ENCODE data around the gene CASP2. TPM values are rescaled to one million over a fixed set of nuclear protein-coding genes. Genes with fewer than 3 reads are reported as not detected.
"Not testable (repeated sequence)": the region's sequence is repeated elsewhere in the genome, so short reads cannot be mapped to it uniquely, and the experiment has no call there.

CASP2 gene
- total and polyA plus RNA-seq, 3 experiments from 2014 or later = 23.0 to 107 (median 105) TPM

GRCh38 chr7:143286522-143286890 is 1.6 kb upstream of the CASP2 start:
- Mint-ChIP-seq H3K36me3 (peaks cover 0 to 27% (median 3%) of the 10 kb centered on the region in 3 donors), H3K4me1 (peaks cover 47 to 63% (median 54%) of the 10 kb centered on the region in 3 donors), H3K9me3 (no peaks in the 10 kb centered on the region), H3K4me3 (peak overlapping the region in 5 of 7 donors; percentile 20 to 99 (median 92)), H3K27ac (peak overlapping the region in 2 of 8 donors; percentile 5 to 85), H3K27me3 (no peaks in the 10 kb centered on the region)
- DNase-seq = no peak
- no peaks in the 10 kb centered on the region for H3K9me3 ChIP-seq (ENCODE audit: low read length)
- H3K27me3 ChIP-seq (ENCODE audit: insufficient read depth, low read length, poor library complexity, severe bottlenecking) = no peaks in the 10 kb centered on the region
- H3K4me1 ChIP-seq (ENCODE audit: insufficient read depth, low read length) = peaks cover 29% of the 10 kb centered on the region
- no peak overlapping the region for H3K4me3 ChIP-seq (ENCODE audit: low read length)
- H3K36me3 ChIP-seq (ENCODE audit: insufficient read depth, low read length) = no peaks in the 10 kb centered on the region
- CTCF ChIA-PET = interaction anchor here (1.5 to 3.6 kb wide), 3 partner anchors 23 to 46 kb away, joined by 4 to 24 read pairs (median 12); partner anchors contain the start of gene GSTK1
- POLR2A ChIA-PET = interaction anchor here (0.6 to 2.6 kb wide), 3 partner anchors 22 to 46 kb away, joined by 3 to 9 read pairs (median 9); partner anchors contain the start of gene GSTK1
- H3K27ac ChIP-seq (ENCODE audit: low read depth, low read length) = no peak overlapping the region

GRCh38 chr7:143287339-143287934 is 714 bp upstream of the CASP2 start:
- Mint-ChIP-seq H3K27me3 (no peaks in the 10 kb centered on the region), H3K4me1 (peaks cover 50 to 67% (median 61%) of the 10 kb centered on the region in 3 donors), H3K9me3 (no peaks in the 10 kb centered on the region), H3K36me3 (peaks cover 4 to 35% (median 8%) of the 10 kb centered on the region in 3 donors), H3K4me3 (peak overlapping the region; percentile 88 to 99 (median 95)), H3K27ac (peak overlapping the region; percentile 80 to 94 (median 90))
- Histone ChIP-seq H3K36me3 (ENCODE audit: insufficient read depth, low read length) (peaks cover 4% of the 10 kb centered on the region), H3K27me3 (ENCODE audit: insufficient read depth, low read length, poor library complexity, severe bottlenecking) (no peaks in the 10 kb centered on the region), H3K9me3 (ENCODE audit: low read length) (no peaks in the 10 kb centered on the region), H3K4me3 (ENCODE audit: low read length) (peak overlapping the region; percentile 45), H3K27ac (ENCODE audit: low read depth, low read length) (peak overlapping the region; percentile 45), H3K4me1 (ENCODE audit: insufficient read depth, low read length) (peaks cover 29% of the 10 kb centered on the region)
- ChIA-PET POLR2A (interaction anchor here (0.5 to 2.6 kb wide), 10 partner anchors 8 to 120 kb away, joined by 3 to 9 read pairs (median 6); partner anchors contain the start of gene GSTK1), CTCF (interaction anchor here (0.6 to 3.6 kb wide), 13 partner anchors 8 to 93 kb away, joined by 3 to 24 read pairs (median 4); partner anchors contain the start of gene GSTK1)
- no peak for DNase-seq

GRCh38 chr7:143288836-143289235 is 685 bp downstream of the CASP2 start:
- H3K36me3 Mint-ChIP-seq = peaks cover 6 to 48% (median 12%) of the 10 kb centered on the region in 3 donors
- H3K4me3 ChIP-seq (ENCODE audit: low read length) = peak overlapping the region; percentile 59
- H3K27me3 ChIP-seq (ENCODE audit: insufficient read depth, low read length, poor library complexity, severe bottlenecking) = no peaks in the 10 kb centered on the region
- H3K4me1 Mint-ChIP-seq = peaks cover 46 to 65% (median 55%) of the 10 kb centered on the region in 3 donors
- H3K4me1 ChIP-seq (ENCODE audit: insufficient read depth, low read length) = peaks cover 22% of the 10 kb centered on the region
- H3K27me3 Mint-ChIP-seq = no peaks in the 10 kb centered on the region
- peaks cover 17% of the 10 kb centered on the region for H3K36me3 ChIP-seq (ENCODE audit: insufficient read depth, low read length)
- POLR2A ChIA-PET = interaction anchor here (0.5 to 2.4 kb wide), 5 partner anchors 9 to 1547 kb away, joined by 3 to 9 read pairs (median 4); partner anchors contain the start of gene TPK1
- peak overlapping the region; percentile 88 to 99 (median 95) for H3K4me3 Mint-ChIP-seq
- H3K9me3 Mint-ChIP-seq = no peaks in the 10 kb centered on the region
- peak overlapping the region; percentile 85 to 99 (median 91) for H3K27ac Mint-ChIP-seq
- H3K27ac ChIP-seq (ENCODE audit: low read depth, low read length) = peak overlapping the region; percentile 83
- H3K9me3 ChIP-seq (ENCODE audit: low read length) = no peaks in the 10 kb centered on the region
- no peak for DNase-seq
- CTCF ChIA-PET = interaction anchor here (1.1 to 1.7 kb wide), 4 partner anchors 10 to 33 kb away, joined by 3 to 13 read pairs (median 4); no protein-coding TSS in a partner anchor

GRCh38 chr7:143289421-143289820 is 1.3 kb downstream of the CASP2 start:
- Histone ChIP-seq H3K36me3 (ENCODE audit: insufficient read depth, low read length) (peaks cover 22% of the 10 kb centered on the region), H3K27me3 (ENCODE audit: insufficient read depth, low read length, poor library complexity, severe bottlenecking) (no peaks in the 10 kb centered on the region), H3K9me3 (ENCODE audit: low read length) (no peaks in the 10 kb centered on the region), H3K4me1 (ENCODE audit: insufficient read depth, low read length) (peaks cover 20% of the 10 kb centered on the region), H3K4me3 (ENCODE audit: low read length) (peak overlapping the region; percentile 59), H3K27ac (ENCODE audit: low read depth, low read length) (peak overlapping the region; percentile 83)
- Mint-ChIP-seq H3K36me3 (peaks cover 12 to 53% (median 17%) of the 10 kb centered on the region in 3 donors), H3K4me3 (peak overlapping the region; percentile 88 to 99 (median 95)), H3K9me3 (no peaks in the 10 kb centered on the region), H3K27ac (peak overlapping the region; percentile 85 to 99 (median 91)), H3K4me1 (peaks cover 47 to 65% (median 57%) of the 10 kb centered on the region in 3 donors), H3K27me3 (no peaks in the 10 kb centered on the region)
- DNase-seq = no peak
- CTCF ChIA-PET = interaction anchor here (0.9 to 2.1 kb wide), 5 partner anchors 10 to 74 kb away, joined by 3 to 8 read pairs (median 4); no protein-coding TSS in a partner anchor
- POLR2A ChIA-PET = interaction anchor here (1.0 kb wide), 1 partner anchor 26 kb away, joined by 9 read pairs; the partner anchor contains the start of gene GSTK1

GRCh38 chr7:143289888-143290287 is 1.7 kb downstream of the CASP2 start:
- Mint-ChIP-seq H3K4me1 (peaks cover 50 to 67% (median 61%) of the 10 kb centered on the region in 3 donors), H3K27ac (peak overlapping the region in 5 of 8 donors; percentile 54 to 92 (median 88)), H3K4me3 (peak overlapping the region; percentile 88 to 99 (median 95)), H3K36me3 (peaks cover 15 to 58% (median 19%) of the 10 kb centered on the region in 3 donors)
- not testable (repeated sequence) for H3K27me3 Mint-ChIP-seq; H3K9me3 Mint-ChIP-seq; H3K9me3 ChIP-seq (ENCODE audit: low read length); DNase-seq; H3K27me3 ChIP-seq (ENCODE audit: insufficient read depth, low read length, poor library complexity, severe bottlenecking)
- Histone ChIP-seq H3K36me3 (ENCODE audit: insufficient read depth, low read length) (peaks cover 27% of the 10 kb centered on the region), H3K27ac (ENCODE audit: low read depth, low read length) (peak overlapping the region; percentile 83), H3K4me3 (ENCODE audit: low read length) (peak overlapping the region; percentile 59), H3K4me1 (ENCODE audit: insufficient read depth, low read length) (peaks cover 20% of the 10 kb centered on the region)
- ChIA-PET CTCF (interaction anchor here (0.9 to 2.1 kb wide), 6 partner anchors 10 to 74 kb away, joined by 3 to 8 read pairs (median 4); no protein-coding TSS in a partner anchor), POLR2A (interaction anchor here (1.0 kb wide), 1 partner anchor 27 kb away, joined by 9 read pairs; the partner anchor contains the start of gene GSTK1)

- H3K4me3 ChIP-seq (ENCODE audit: low read length) = peak overlapping the region; percentile 19
- peaks cover 30% of the 10 kb centered on the region for H3K36me3 ChIP-seq (ENCODE audit: insufficient read depth, low read length)
- Mint-ChIP-seq H3K27ac (peak overlapping the region in 3 of 8 donors; percentile 7 to 85 (median 37)), H3K4me1 (peaks cover 53 to 71% (median 65%) of the 10 kb centered on the region in 3 donors), H3K36me3 (peaks cover 17 to 62% (median 22%) of the 10 kb centered on the region in 3 donors), H3K4me3 (peak overlapping the region; percentile 35 to 99 (median 95)), H3K9me3 (no peaks in the 10 kb centered on the region), H3K27me3 (no peaks in the 10 kb centered on the region)
- ChIA-PET CTCF (interaction anchor here (0.9 to 2.1 kb wide), 7 partner anchors 9 to 75 kb away, joined by 3 to 8 read pairs (median 4); partner anchors contain the start of gene GSTK1), POLR2A (no interaction called here)
- no peak for DNase-seq
- H3K4me1 ChIP-seq (ENCODE audit: insufficient read depth, low read length) = peaks cover 23% of the 10 kb centered on the region
- H3K27me3 ChIP-seq (ENCODE audit: insufficient read depth, low read length, poor library complexity, severe bottlenecking) = no peaks in the 10 kb centered on the region
- no peaks in the 10 kb centered on the region for H3K9me3 ChIP-seq (ENCODE audit: low read length)
- no peak overlapping the region for H3K27ac ChIP-seq (ENCODE audit: low read depth, low read length)
These were observed 2.1 kb downstream of the CASP2 start for GRCh38 chr7:143290293-143290692.

GRCh38 chr7:143292876-143293275 is 4.7 kb downstream of the CASP2 start:
- no peaks in the 10 kb centered on the region for H3K27me3 ChIP-seq (ENCODE audit: insufficient read depth, low read length, poor library complexity, severe bottlenecking)
- H3K27ac Mint-ChIP-seq = no peak overlapping the region
- peaks cover 43% of the 10 kb centered on the region for H3K36me3 ChIP-seq (ENCODE audit: insufficient read depth, low read length)
- no peak for DNase-seq
- no peaks in the 10 kb centered on the region for H3K27me3 Mint-ChIP-seq
- H3K9me3 ChIP-seq (ENCODE audit: low read length) = no peaks in the 10 kb centered on the region
- H3K36me3 Mint-ChIP-seq = peaks cover 27 to 85% (median 29%) of the 10 kb centered on the region in 3 donors
- no peak overlapping the region for H3K4me3 Mint-ChIP-seq
- peaks cover 31% of the 10 kb centered on the region for H3K4me1 ChIP-seq (ENCODE audit: insufficient read depth, low read length)
- no peak overlapping the region for H3K4me3 ChIP-seq (ENCODE audit: low read length)
- H3K9me3 Mint-ChIP-seq = no peaks in the 10 kb centered on the region
- peaks cover 62 to 80% (median 75%) of the 10 kb centered on the region in 3 donors for H3K4me1 Mint-ChIP-seq
- CTCF ChIA-PET = interaction anchor here (1.4 to 3.0 kb wide), 6 partner anchors 8 to 124 kb away, joined by 5 to 14 read pairs (median 6); partner anchors contain the start of gene GSTK1
- no peak overlapping the region for H3K27ac ChIP-seq (ENCODE audit: low read depth, low read length)
- POLR2A ChIA-PET = interaction anchor here (0.6 kb wide), 2 partner anchors 14 to 43 kb away, joined by 3 to 4 read pairs; no protein-coding TSS in a partner anchor
